HG02759 (cell line): ENCODE data around the gene ARFGEF3.

Source experiments
- ATAC-seq: cut with Tn5 transposase; IDR thresholded peaks from one replicate; pipeline ENCODE4 v1.9.1; 2021; ENCODE audit warnings: mild to moderate bottlenecking, moderate library complexity; ENCODE audit not compliant: unreplicated experiment

ARFGEF3 gene

GRCh38 chr6:138161088-138161337 is 726 bp upstream of the ARFGEF3 start:
- no peak for ATAC-seq

- no peak for ATAC-seq
These were observed 594 bp downstream of the ARFGEF3 start for GRCh38 chr6:138162111-138162954.

DNA sequence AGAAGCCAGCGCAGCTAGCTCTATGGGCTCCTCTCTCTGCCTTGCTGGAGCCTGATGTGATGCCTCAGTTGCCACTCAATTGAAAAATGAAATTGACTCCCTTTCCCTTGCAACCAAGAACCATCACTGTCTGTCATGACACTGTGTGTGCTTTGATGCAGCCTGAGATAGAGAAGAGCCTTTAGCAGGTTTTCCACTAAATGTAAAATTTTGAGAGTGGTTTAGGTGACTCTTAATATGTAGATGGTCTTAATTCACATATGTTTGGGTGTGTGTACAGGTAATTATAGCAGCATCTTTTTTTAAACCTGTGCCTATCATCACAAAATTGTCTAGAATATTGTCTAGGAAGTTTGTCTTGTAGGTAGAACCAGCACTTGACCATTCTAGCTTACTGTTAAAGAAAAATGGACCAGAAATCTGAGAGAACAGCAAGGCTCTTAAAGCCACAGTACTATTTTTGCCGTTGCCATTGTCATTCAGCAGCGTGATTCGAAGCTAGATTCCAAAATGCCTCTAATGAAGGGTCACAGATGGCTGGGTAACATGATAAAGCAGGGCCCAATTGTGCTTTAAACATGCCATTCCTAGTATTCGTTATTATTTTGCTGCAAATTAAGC is 1.3 kb downstream of the ARFGEF3 start:
- ATAC-seq: no peak

GRCh38 chr6:138175596-138175995 is 13.9 kb downstream of the ARFGEF3 start:
- no peak for ATAC-seq

DNA sequence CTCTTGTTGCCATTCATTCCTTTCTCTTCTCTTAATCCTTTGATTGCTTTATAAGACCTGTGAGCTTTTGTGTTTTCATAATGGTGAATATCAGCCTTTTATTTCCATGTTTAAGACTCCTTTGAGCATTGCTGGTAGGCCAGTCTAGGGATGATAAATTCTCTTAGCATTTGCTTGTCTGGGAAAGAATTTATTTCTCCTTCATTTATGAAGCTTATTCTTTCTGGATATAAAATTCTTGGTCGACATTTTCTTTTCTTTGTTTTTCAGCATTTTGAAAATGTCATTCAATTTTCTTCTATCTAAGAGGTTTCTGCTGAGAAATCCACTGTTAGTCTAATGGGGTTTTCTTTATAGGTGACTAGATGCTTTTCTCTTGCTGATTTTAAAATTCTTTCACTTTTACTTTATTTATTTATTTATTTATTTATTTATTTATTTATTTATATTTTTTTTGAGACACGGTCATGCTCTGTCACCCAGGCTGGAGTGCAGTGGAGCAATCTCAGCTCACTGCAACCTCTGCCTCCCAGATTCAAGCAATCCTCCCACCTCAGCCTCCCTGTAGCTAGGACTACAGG is 15.0 kb downstream of the ARFGEF3 start:
- no peak for ATAC-seq

DNA sequence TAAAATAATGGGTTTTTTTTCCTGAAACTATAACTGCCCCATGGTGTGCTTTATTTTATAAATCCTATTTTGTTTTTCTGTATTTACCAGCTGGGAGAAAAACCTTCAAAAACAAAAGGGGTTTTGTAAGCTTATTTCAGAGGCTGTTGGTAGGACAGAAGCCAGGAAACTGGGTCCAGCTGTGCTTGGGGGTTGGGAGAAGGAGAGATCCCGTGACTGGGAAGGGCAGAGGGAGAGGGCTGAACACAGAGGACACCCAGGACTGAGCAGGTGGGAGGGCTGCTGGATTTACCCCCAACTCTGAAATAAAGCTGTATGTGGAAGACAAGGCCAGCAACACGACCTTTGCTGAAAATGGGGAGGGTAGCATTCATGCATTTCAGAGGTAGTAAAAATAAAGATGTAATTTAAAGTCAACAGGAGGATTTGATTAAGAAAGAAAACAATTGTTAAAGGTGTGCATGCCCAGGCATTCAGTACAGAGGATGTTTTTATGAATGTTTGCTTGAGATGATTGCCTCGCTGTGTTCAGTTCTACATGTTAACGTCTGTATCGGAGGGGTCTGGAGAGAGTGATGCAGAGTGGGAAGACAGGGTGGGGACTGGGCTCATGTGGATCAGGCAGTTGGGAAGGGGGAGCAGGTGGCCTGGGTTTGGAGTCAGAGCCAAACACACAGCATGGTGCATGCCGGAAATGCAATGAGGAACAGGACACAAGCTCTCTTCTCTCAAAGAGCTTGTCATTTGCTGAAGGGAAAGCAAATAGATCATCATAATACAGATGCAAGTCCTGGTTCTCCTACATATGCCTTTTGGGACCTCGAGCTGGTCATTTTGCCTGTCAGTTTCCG is 21.4 kb downstream of the ARFGEF3 start:
- no peak for ATAC-seq

GRCh38 chr6:138183790-138184134 is 22.0 kb downstream of the ARFGEF3 start:
- ATAC-seq: no peak

- ATAC-seq: no peak
These were observed 22.5 kb downstream of the ARFGEF3 start for GRCh38 chr6:138184230-138184629.

GRCh38 chr6:138187156-138187555 is 25.4 kb downstream of the ARFGEF3 start:
- no peak for ATAC-seq

DNA sequence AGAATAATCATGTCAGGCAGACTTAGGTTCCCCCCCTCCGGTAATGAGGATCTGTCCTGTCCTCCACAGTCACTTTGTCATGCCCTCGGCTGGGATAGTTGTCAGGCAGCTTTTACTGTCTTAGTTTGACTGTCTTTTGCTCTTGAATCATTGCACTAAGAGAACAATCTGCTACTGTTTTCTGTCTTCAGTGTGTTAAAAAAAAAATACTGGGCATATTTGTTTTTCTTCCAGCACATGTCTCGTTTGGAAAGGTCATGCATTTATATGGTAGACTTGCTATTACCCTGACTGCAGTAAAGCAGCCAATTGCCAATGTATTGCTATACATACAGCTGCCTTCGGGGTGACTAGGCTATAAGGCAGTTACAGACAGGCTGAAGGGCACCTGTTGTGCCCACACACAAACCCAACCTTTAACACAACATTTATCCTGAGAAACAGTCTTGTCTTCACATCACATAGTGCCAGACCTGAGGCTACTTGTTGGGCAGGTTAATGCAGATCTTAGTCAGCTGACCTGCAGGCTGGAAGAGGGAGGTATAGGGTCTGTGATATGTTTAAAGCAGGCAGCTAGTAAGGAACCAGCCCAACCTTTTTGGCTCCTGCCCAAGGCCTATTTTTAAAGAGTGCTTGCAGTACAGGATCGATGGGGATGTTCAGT is 26.7 kb downstream of the ARFGEF3 start:
- no peak for ATAC-seq

- ATAC-seq: no peak
These were observed 32.5 kb downstream of the ARFGEF3 start for GRCh38 chr6:138194287-138194686.

DNA sequence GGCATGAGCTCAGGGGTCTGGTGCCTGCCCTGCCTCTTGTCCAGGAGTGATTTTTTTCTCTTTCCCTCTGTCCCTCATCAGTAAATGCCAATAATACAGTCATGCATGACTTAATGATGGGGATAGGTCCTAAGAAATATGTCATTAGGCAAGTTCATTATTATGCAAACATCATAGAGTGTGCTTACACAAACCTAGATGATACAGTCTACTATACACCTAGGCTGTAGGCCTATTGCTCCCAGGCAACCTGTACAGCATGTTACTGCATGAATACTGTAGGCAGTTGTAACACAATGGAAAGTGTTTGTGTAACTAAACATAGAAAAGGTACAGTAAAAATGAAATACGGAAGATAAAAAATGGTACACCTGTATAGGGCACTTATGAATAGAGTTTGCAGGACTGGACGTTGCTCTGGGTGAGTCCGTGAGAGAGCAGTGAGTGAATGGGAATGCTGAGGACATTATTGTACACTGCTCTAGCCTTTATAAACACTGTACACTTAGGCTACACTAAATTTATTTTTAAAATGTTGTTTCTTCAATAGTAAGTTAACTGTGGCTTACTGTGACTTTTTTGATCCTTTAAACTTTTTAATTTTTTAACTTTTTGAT is 34.5 kb downstream of the ARFGEF3 start:
- ATAC-seq: no peak

DNA sequence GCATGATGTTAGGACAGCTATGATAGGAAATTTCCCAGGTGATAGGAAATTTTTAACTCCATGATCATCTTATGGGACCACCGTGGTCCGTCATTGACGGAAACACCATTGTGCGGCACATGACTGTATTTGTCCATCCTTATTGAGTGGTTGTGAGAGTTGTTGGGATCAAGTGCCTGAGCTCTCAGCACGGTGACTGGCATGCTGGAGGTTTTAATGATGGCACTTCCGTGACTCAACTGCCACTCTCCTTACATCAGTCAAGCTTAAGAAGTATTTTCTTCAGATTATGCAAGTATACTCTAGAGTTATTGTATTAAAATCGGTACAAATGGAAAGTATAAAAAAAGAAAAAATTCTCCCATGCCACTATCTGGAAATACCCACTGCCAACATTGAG is 35.8 kb downstream of the ARFGEF3 start:
- no peak for ATAC-seq

DNA sequence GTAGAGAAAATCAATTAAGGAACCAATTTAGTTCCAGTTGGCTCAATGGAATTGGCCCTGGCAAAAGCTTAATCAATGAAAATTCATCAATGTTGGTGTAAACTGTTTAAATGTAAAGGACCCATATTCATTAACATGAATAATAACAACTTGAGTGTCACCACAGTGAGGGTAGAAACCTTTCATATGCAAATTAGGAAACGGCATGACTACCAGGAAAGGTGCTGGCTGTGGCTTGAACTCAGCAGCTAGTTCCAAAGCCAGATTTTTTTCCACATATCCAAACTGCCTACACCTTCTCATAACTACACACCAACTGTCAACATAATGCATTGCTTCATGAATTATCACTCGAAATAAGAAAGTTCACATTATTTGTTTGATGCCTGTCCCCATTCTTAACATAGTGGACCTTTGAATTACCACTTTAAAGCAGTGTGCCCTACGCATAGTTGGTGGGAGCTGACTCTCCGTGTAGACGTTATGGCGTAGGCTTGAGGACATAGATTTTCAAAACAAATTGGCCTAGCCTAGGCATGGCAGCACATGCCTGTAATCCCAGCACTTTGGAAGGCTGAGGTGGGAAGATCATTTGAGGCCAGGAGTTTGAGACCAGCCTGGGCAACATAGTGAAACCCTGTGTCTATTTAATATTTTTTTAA is 36.8 kb downstream of the ARFGEF3 start:
- ATAC-seq: no peak

DNA sequence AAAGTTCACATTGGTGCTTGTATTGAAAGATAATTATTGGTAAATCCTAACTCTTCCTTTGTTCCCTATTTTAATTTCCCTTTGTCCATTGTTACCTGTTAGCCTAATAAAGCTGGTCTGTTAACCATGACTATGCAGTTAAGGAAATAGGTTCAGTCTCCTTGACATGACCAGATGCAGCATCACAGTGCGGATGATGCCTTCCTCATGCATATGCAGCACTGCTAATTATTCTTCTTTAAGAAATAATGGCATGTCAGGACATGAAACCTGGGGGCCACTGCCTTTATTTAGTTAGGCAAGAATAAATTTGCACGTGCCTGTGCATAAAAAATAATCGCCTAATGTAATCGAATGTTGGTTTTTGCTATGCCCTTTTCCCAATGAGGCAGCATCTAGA is 40.1 kb downstream of the ARFGEF3 start:
- no peak for ATAC-seq

- no peak for ATAC-seq
These were observed 41.6 kb downstream of the ARFGEF3 start for GRCh38 chr6:138203315-138203714.

GRCh38 chr6:138204303-138204702 is 42.6 kb downstream of the ARFGEF3 start:
- no peak for ATAC-seq

DNA sequence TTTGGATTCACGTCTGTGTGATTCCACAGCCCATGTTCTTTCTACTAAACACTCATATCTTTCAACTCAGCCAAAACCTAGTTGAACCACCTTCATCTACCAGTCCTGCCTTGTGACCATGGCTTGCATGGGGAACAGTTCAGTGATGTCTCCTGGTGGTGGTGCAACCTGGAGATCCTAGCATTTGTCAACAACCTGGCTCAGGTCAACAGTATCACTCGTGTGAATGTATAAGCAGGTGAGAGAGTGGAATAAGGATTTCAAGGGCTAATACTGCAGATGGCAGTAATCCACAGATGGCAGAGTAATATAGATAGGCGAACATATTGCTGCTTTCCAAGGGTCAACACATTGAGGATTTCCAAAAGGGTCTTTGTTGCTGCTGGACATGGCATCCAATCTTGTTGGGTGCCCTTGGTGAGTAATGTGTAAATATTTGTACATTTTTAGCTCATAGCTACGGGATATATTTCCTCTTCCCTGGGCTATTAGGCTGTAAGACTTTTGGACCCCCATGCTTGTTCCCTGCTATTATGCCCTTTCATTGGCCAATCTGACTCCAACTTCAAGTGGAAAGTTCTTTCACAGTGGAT is 43.1 kb downstream of the ARFGEF3 start:
- no peak for ATAC-seq

GRCh38 chr6:138205437-138206094 is 43.8 kb downstream of the ARFGEF3 start:
- no peak for ATAC-seq
